Epithelial cell of proximal tubule (primary cell): ENCODE results near the gene PNLIPRP1. TPM values are rescaled to one million over a fixed set of nuclear protein-coding genes. Genes with fewer than 3 reads are reported as not detected.
A peak's percentile ranks its signal among the peaks of the same experiment; 100 is the strongest.

Source experiments
- DNase-seq: peaks from one replicate; pipeline ENCODE4 v3.0.0-alpha.2; 2011; ENCODE audit warnings: low read depth
- H3K4me3 ChIP-seq: 2 replicates; pipeline ENCODE4 v1.5.1; 2011; ENCODE audit warnings: low read depth, mild to moderate bottlenecking, low read length
- total RNA-seq: library from RNA; depleted of rRNA; stranded (reverse); fragments of >200 nt; gene quantifications from 2 replicates; pipeline ENCODE4 v1.2.3, GENCODE V29; 2015
- TF ChIP-seq, protein P1 (sequence below): conservative IDR thresholded peaks from 2 replicates; pipeline ENCODE4 v1.5.1; 2012; ENCODE audit warnings: low read depth, mild to moderate bottlenecking, low read length

The PNLIPRP1 gene
- total RNA-seq, 1 donor from 2014 or later = not detected

DNA sequence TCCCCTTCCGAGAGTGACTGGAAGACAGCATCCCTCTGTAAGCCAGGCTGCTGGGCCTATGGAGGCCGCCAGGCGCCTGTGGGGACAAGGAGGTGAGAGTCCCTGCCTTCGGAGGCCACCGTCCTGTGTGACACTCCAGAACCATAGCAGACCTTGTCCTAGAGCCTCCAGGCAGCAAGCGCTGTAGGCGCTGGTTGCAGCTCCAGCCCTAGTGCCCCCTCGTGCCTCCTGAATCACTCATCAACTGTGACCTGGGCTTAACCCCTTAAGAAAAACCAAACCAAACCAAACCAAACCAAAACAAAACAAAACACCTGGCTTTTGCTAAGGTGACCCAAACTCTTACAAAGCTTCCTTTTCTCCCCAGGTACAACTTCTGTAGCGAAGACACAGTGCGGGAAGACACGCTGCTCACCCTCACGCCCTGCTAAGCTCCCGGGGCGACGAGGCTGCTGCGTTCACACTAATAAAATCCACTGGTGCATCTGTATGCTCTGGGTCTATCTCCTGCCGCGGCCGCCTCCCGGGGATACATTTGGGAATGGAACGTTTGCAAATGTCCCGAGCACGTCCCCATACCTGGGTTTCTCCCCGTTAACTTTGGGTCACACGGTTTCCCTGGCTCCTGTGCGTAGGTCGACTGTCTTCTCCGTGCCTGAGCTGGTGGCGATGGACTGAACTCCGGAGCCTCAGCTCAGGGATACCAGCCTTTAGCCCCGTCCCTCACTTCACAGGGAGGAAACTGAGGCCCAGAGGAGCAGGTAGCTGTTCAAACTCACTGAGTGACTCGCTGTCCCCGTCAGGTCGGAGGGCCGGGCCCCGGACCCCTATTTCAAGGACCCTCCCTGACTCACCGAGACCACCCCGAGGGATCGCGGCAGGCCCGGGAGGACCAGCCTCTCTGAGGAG is 18.2 kb downstream of the PNLIPRP1 start:
- TF ChIP-seq, protein P1, sequence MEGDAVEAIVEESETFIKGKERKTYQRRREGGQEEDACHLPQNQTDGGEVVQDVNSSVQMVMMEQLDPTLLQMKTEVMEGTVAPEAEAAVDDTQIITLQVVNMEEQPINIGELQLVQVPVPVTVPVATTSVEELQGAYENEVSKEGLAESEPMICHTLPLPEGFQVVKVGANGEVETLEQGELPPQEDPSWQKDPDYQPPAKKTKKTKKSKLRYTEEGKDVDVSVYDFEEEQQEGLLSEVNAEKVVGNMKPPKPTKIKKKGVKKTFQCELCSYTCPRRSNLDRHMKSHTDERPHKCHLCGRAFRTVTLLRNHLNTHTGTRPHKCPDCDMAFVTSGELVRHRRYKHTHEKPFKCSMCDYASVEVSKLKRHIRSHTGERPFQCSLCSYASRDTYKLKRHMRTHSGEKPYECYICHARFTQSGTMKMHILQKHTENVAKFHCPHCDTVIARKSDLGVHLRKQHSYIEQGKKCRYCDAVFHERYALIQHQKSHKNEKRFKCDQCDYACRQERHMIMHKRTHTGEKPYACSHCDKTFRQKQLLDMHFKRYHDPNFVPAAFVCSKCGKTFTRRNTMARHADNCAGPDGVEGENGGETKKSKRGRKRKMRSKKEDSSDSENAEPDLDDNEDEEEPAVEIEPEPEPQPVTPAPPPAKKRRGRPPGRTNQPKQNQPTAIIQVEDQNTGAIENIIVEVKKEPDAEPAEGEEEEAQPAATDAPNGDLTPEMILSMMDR = no peak
- peak overlapping the region; percentile 53 for H3K4me3 ChIP-seq
- no peak for DNase-seq

DNA sequence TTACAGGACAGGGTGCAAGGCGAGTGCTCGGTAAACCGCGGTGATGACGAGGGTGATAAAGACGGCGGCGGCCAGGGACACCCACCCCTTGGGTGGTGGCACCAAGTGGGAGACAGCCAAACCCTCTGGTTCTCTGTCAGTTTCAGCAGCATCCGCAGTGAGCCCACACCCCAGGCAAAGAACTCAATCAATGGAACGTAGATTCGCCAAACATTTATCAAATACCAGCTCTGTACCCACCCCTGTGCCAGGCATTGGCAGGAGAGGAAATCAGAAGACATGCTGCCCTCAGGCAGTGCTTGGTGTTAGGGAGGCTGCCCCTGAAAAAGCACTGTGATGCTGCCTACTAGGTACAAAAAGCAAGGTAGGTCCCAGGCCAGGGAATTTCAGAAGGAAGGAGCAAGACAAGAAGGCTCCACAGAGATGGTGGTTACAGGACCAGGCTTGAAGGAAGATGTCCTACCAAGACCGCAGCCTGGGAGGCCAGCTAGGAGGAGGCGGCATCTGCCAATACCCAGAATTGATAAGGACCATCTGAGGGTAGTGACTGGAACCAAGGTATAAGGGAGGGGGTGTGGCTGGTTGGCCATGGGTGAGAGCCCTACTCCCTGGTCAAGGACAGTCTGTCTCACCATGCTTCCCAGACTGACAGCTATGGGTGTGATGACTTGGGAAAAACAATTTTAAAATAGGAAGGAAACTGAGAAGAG is 19.8 kb downstream of the PNLIPRP1 start:
- no peak for DNase-seq
- TF ChIP-seq, protein P1 = no peak
- no peak overlapping the region for H3K4me3 ChIP-seq

- H3K4me3 ChIP-seq = no peak overlapping the region
- DNase-seq = no peak
- TF ChIP-seq, protein P1 = no peak
Measured at GRCh38 chr10:116611153-116611545, 20.4 kb downstream of the PNLIPRP1 start.

DNA sequence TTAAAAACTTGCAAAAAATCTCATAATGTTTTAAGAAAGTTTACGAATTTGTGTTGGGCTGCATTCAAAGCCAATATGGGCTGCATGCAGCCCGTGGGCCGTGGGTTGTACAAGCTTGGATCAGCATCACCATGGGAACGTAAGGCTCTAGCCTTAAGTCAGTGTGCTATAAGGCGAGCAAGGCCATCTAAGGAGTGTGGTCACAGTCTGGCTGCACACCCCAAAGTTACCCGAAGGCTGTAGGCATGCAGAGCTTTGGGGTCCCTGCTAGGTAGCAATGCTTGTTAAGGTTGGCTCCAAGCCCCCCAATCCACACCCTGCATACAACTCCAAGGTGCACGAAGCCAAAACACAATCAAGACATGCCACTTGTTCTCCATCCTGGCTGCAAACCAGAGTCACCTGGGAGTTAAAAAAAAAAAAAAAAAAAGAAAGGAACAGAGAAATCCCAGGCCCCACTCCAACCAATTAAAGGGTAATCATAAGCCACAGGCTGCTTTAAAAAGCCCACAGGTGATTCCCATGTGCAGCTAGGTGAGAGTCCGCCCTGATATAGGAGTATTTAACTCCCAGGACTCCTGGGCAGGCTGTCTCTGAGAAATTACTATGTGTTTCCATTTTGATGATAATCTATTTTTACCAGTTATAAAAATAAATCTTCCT is 21.5 kb downstream of the PNLIPRP1 start:
- no peak overlapping the region for H3K4me3 ChIP-seq
- TF ChIP-seq, protein P1 = no peak
- no peak for DNase-seq

DNA sequence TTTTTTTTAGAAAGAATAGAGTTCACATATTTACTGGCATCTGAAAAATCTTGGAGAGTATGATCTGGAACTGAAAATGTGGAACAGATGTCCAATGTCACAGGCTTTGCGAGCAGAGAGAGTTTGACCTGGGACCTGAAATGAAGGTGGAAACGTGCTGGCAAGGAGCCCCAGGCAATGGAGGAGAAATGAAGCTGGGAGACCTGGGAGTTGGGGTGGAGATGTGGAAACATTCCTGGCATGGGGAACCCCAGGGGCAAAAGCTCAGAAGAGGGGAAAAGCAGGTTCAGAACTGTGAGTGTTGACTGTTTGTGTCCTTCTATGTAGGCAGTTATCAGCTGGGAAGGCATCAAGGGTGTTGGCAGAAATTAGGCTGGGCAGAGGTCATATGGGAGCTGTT is 22.7 kb downstream of the PNLIPRP1 start:
- DNase-seq = no peak
- TF ChIP-seq, protein P1 = no peak
- H3K4me3 ChIP-seq = no peak overlapping the region

DNA sequence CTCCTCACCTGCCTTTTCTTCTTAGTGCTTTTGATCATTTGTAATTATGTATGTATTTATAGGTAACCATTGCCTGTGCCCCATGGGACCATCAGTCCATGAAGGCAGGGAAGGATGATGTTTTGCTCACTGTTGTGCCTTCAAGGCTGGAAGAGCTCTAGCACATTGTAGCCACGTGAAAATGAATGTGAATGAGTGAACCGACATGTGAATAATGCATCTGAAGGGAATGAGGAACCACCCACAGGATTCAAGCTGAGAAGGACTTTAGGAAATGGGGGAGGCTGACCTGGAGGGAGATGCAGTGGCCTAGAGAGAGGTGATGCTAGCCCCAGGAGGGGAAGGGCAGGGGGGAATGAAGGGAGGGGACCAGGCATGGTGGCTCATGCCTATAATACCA is 24.0 kb downstream of the PNLIPRP1 start:
- TF ChIP-seq, protein P1 = no peak
- no peak for DNase-seq
- no peak overlapping the region for H3K4me3 ChIP-seq
